SU-DHL-6 (cell line): ENCODE data around the gene LKAAEAR1.

Experiments
- EZH2phosphoT487 ChIP-seq: fragments of 200-600 bp; sonication (generic), shearing (Covaris generic); conservative IDR thresholded peaks from 2 replicates; pipeline ENCODE4 v1.6.1; 2018; ENCODE audit warnings: mild to moderate bottlenecking, antibody characterized with exemption, low read length, moderate library complexity, mixed read lengths
- TF ChIP-seq, protein P1 (sequence below): fragments of 200-600 bp; sonication (generic); IDR thresholded peaks from one replicate; pipeline ENCODE4 v1.5.1; 2017; ENCODE audit warnings: antibody characterized with exemption, mild to moderate bottlenecking, low read length, moderate library complexity; ENCODE audit not compliant: insufficient read depth, poor library complexity, severe bottlenecking

DNA sequence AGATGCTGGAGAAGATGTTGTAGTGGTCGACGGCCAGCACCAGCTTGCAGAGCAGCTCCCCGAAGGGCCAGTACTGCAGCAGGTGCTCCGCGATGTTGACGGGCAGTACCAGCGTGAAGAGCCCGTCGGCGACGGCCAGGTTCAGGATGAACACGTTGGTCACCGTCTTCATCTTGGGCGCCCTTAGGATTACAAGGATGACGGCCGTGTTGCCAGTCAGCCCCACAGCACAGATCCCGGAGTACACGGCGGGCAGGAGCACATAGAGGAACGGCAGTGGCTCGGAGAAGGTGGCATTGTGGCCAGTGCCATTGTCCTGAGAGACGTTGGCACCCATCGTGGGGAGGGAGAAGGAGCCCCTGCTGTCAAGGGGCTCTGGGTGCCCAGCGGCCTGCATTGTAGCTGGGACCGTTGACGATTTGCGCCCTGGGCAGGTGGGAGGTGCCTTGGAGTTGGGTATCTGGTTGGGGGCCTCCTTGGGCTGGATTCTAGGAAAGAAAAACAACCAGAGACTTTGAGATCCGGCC lies 22.3 kb upstream of the LKAAEAR1 start:
- TF ChIP-seq, protein P1, sequence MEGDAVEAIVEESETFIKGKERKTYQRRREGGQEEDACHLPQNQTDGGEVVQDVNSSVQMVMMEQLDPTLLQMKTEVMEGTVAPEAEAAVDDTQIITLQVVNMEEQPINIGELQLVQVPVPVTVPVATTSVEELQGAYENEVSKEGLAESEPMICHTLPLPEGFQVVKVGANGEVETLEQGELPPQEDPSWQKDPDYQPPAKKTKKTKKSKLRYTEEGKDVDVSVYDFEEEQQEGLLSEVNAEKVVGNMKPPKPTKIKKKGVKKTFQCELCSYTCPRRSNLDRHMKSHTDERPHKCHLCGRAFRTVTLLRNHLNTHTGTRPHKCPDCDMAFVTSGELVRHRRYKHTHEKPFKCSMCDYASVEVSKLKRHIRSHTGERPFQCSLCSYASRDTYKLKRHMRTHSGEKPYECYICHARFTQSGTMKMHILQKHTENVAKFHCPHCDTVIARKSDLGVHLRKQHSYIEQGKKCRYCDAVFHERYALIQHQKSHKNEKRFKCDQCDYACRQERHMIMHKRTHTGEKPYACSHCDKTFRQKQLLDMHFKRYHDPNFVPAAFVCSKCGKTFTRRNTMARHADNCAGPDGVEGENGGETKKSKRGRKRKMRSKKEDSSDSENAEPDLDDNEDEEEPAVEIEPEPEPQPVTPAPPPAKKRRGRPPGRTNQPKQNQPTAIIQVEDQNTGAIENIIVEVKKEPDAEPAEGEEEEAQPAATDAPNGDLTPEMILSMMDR, result no peak
- no peak for TF ChIP-seq EZH2phosphoT487
